ACC112 (cell line): Measurements from ENCODE around the gene BTBD9.

Experiments used
- H2AFZ ChIP-seq: fragments of 200-600 bp; sonication (generic); one replicate; pipeline ENCODE4 v1.6.0; 2017; ENCODE audit warnings: antibody characterized with exemption, low read length; ENCODE audit not compliant: unreplicated experiment
- H3K27ac ChIP-seq: fragments of 200-600 bp; sonication (generic); 2 replicates; pipeline ENCODE4 v1.5.1; 2014; ENCODE audit warnings: low read depth, mild to moderate bottlenecking, antibody characterized with exemption, low read length, moderate library complexity
- H3K27me3 ChIP-seq: fragments of 200-600 bp; sonication (generic); 2 replicates; pipeline ENCODE4 v1.6.1; 2014; ENCODE audit warnings: mild to moderate bottlenecking, antibody characterized with exemption, low read length, moderate library complexity, mixed read lengths; ENCODE audit not compliant: insufficient read depth
- H3K36me3 ChIP-seq: fragments of 200-600 bp; sonication (generic); 2 replicates; pipeline ENCODE4 v1.6.1; 2016; ENCODE audit warnings: mild to moderate bottlenecking, antibody characterized with exemption, low read length, moderate library complexity, mixed read lengths; ENCODE audit not compliant: insufficient read depth
- H3K4me1 ChIP-seq: fragments of 200-600 bp; sonication (generic); one replicate; pipeline ENCODE4 v1.6.1; 2016; ENCODE audit warnings: low read length, mixed read lengths; ENCODE audit not compliant: insufficient read depth, unreplicated experiment, control insufficient read depth
- H3K4me3 ChIP-seq: fragments of 200-600 bp; sonication (generic); 2 replicates; pipeline ENCODE4 v1.5.1; 2014; ENCODE audit warnings: mild to moderate bottlenecking, low read depth, low read length
- H3K79me2 ChIP-seq: fragments of 200-600 bp; sonication (generic); one replicate; pipeline ENCODE4 v1.6.0; 2016; ENCODE audit warnings: low read length; ENCODE audit not compliant: control insufficient read depth, unreplicated experiment, insufficient read depth

The BTBD9 gene

DNA sequence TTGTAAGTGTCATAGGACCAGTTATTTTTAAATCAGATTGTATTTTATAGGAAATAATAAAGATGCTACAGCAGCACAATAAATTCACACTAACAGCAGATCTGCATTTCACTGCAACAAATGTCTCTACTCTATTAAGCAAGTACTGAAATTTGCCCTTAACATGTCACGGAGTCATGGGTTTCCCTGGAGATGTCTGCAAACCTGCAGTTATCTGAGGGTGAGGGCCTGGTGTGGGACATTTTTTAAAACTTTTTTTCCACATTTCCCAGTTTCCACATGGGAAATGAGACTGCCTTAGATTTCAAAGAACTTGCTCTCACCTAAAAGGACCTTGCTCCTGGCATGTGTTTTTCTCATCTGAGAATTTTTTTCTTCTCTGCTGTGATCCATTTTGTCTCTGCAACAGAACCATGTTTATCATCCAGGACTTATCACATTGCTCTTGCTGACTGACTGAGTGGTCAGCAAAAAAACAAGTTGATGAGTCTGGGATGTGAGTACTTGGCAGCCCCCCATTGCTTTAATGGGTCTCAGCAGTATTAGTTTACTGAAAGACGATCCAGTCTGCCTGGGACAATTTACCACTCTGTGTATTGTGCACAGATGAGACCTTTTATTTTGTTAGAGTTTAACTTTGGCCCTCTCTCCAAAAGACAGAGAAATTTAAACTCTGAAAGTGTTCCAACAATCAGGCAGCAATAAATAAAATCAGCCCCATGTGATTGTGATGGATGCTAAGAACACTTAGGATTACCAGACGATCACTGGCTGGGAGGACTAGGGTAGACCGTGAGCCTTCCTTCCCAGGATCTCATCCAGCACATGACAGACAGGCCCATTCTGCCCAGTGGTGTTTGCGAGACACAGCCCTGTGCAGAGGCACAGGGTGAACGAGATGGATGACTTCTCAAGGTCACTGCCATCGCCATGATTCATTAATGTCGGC is 268.8 kb downstream of the BTBD9 start:
- no peak overlapping the region for H3K27ac ChIP-seq
- H3K79me2 ChIP-seq, result no peaks in the 10 kb centered on the region
- no peak overlapping the region for H2AFZ ChIP-seq
- H3K4me1 ChIP-seq, result no peaks in the 10 kb centered on the region
- no peaks in the 10 kb centered on the region for H3K36me3 ChIP-seq
- H3K27me3 ChIP-seq, result no peaks in the 10 kb centered on the region
- H3K4me3 ChIP-seq, result no peak overlapping the region

DNA sequence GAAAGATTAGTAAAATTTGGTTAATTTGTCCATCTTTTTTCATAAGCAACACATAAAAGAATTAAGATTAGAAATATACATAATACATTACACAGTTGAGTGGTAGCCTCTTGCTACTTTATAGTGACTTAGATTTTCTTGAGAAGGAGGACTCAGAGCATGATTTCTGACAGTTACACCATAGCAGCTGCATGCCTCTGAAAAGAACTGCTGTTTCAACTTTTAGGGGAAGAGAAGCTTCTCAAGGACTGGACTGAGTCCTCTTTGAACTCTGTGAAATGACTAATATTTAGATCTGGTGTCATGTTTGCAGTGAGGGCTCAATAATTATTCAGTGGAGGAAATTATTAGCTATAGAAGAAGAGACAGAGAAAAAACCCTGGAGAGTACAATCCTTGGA is 272.5 kb downstream of the BTBD9 start:
- H3K4me1 ChIP-seq, result no peaks in the 10 kb centered on the region
- no peaks in the 10 kb centered on the region for H3K79me2 ChIP-seq
- H3K36me3 ChIP-seq, result no peaks in the 10 kb centered on the region

DNA sequence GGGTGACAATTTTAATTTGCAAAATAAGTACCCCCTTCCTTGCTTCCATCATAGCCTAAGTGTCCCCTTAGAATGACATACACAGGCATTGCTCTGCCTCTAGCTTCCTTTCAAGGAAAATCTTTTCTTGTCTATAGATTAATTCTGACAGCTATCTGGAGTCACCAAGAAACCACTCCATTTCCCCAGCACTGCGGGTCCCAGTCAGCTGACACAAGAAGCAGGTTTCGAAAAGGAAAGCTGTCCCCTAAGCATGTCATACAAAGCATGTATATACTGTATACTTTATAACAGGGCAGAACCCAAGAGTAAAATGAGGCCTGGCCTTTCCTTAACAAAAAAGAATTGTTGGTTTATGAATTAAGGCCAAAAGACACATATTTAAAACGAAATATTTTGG is 273.5 kb downstream of the BTBD9 start:
- Histone ChIP-seq H3K36me3 (no peaks in the 10 kb centered on the region), H3K4me3 (no peak overlapping the region), H3K27me3 (no peaks in the 10 kb centered on the region), H3K4me1 (no peaks in the 10 kb centered on the region), H3K79me2 (no peaks in the 10 kb centered on the region), H2AFZ (no peak overlapping the region), H3K27ac (no peak overlapping the region)

More for the DNA sequence above, 272.5 kb downstream of the BTBD9 start:
- Histone ChIP-seq H2AFZ (no peak overlapping the region), H3K4me3 (no peak overlapping the region), H3K27me3 (no peaks in the 10 kb centered on the region), H3K27ac (no peak overlapping the region)

DNA sequence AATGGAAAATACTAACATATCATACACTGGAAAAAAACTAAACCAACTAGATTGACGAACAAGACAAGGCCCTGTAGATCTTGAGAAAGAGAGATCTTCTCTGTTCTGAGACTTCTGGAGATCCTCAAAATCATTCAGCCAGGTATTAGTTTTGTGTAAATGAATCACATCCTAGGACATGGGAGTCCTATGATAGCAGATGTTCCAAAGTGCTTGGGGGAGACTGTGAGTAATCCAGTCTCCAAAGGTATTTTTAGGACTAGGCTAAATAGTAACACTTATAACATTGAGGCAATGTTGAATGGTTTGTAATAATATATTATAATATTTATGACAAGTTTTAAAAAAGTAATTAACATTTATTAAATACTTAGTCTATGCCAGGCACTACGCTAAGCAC is 275.0 kb downstream of the BTBD9 start:
- Histone ChIP-seq H3K27me3 (no peaks in the 10 kb centered on the region), H3K4me3 (no peak overlapping the region), H3K36me3 (no peaks in the 10 kb centered on the region), H2AFZ (no peak overlapping the region), H3K4me1 (no peaks in the 10 kb centered on the region), H3K79me2 (no peaks in the 10 kb centered on the region), H3K27ac (no peak overlapping the region)

DNA sequence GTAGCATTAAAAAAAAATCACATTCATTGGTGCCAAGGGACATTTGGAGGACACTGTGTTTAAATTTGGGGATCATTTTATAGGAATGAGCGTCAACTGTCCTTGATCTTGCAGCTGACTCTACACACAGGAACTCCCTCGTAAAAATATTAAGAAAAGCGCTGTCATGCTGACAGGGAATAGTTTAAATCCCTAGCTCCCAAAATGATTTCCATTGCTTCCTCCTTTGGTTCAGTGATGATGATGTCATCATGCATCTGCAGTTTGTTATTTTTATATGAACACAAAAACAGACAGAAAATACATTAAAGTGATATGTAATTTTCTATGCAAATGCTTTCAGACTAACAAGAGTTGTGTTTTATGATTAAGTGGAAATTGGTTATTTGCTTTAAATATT is 275.6 kb downstream of the BTBD9 start:
- Histone ChIP-seq H3K27ac (no peak overlapping the region), H3K36me3 (no peaks in the 10 kb centered on the region), H3K4me3 (no peak overlapping the region), H3K4me1 (no peaks in the 10 kb centered on the region), H2AFZ (no peak overlapping the region), H3K27me3 (no peaks in the 10 kb centered on the region), H3K79me2 (no peaks in the 10 kb centered on the region)

DNA sequence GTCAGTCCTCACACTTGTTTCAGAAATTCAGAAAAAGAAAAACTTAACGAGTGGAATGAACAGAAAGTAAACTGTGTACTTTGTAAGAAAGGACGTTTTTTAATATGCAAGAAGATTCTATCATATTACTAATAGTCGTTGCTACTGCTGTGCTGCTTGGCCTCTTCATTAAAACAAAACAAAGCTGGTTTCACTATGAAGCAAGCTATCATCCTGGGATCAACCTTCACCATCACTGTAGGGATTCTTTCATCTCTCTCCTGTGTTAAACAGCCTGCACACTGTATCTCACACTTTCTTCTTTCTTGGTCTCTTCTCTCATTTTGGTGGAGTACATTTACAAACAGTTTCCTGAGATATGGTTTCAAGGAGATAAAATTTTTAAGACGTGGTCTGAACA is 284.2 kb downstream of the BTBD9 start:
- Histone ChIP-seq H3K27me3 (no peaks in the 10 kb centered on the region), H3K4me3 (peak overlapping the region; percentile 54), H3K79me2 (no peaks in the 10 kb centered on the region), H3K36me3 (no peaks in the 10 kb centered on the region), H3K27ac (no peak overlapping the region), H3K4me1 (peaks cover 4% of the 10 kb centered on the region), H2AFZ (peak overlapping the region; percentile 23)

DNA sequence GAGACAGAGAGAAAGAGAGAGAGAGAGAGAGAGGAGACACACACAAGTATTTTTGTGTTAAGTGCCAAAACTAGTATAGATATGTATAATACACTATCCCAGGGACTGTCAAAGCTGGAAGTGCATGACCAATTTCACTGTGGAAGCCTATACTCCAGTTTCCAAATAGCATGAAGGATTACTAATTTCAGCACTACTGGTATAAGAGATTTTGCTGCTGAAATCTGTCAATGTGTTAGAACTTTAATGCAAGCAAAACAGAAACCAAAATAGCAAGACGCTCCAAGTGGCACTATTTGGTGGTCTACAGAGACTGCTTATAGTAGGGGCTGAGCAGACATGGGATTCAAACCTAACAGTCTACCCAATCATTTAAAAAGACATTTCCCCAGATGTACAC is 284.8 kb downstream of the BTBD9 start:
- peaks cover 4% of the 10 kb centered on the region for H3K4me1 ChIP-seq
- no peaks in the 10 kb centered on the region for H3K36me3 ChIP-seq
- no peak overlapping the region for H3K27ac ChIP-seq
- H3K79me2 ChIP-seq, result no peaks in the 10 kb centered on the region
- H2AFZ ChIP-seq, result no peak overlapping the region
- H3K4me3 ChIP-seq, result peak overlapping the region; percentile 54
- H3K27me3 ChIP-seq, result no peaks in the 10 kb centered on the region

DNA sequence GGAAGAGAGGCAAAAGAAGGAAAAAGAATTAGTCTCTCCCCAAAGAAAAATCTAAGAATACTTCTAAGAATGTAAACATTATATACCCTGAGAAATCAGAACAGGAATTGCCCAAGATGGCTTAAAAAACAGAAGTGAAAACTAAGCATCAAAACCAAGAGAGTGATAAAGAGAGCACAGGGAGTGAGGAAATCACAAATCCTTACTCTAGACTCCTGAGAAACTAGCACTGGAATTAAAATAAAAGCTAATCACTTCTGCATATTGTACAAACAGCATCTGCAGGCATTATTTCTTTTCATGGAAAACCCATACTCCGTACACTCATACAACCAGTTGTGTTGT is 285.7 kb downstream of the BTBD9 start:
- Histone ChIP-seq H3K79me2 (no peaks in the 10 kb centered on the region), H2AFZ (no peak overlapping the region), H3K27ac (no peak overlapping the region), H3K27me3 (no peaks in the 10 kb centered on the region), H3K4me1 (peaks cover 4% of the 10 kb centered on the region), H3K4me3 (no peak overlapping the region), H3K36me3 (no peaks in the 10 kb centered on the region)

DNA sequence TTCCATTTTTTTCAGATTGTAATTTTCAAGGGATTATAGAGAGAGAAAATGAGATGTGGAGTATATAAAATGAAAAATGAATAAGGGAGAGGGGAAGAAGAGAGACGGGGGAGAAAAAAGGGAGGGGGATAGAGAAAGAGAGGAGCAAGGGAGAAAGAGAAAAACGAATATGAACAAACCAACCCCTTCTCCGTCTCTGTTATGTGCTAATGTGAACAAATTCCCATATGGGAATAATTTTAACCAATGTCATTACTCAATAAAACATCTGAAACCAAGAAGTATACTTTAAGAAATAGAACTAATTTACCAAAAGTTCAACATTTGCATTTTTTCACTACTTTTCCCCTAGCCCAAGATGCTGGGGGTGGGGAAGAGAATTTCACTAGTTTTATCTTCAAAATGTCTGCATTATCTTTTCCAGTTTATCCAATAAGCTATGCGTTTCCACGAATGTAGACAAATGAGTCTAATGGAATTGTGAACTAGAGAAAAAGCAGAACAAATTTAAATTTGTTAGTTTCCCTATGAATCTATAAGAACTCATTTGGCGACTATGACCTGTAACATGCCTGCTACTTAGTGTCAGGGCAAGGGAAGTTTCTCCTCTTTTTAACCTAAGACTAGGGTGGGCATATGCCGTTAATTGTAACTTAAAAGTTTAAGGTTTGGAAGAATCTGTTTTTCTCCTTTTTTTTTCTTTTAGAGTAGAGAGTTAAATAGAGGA is 286.3 kb downstream of the BTBD9 start:
- H3K4me1 ChIP-seq, result peaks cover 4% of the 10 kb centered on the region
- H3K36me3 ChIP-seq, result no peaks in the 10 kb centered on the region
- H3K4me3 ChIP-seq, result no peak overlapping the region
- H3K27ac ChIP-seq, result no peak overlapping the region
- H2AFZ ChIP-seq, result no peak overlapping the region
- H3K79me2 ChIP-seq, result no peaks in the 10 kb centered on the region
- no peaks in the 10 kb centered on the region for H3K27me3 ChIP-seq

DNA sequence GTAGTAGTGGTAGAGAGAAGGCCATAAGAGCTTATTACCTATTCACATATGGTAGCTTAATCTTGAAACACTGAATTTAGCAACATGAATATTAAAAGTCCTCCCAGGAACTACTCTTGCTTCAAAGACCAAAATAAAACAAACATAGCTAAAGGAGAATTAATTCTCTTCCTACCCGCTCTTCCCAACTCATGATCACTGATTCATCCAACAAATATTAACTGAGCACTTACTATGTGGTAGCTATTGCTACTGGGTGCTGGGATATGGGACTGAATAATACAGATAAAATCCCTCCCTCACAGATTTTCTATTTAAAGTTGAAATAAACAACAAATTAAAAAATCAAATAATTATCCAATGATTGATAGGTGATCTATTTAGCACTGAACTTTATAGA is 287.1 kb downstream of the BTBD9 start:
- peaks cover 4% of the 10 kb centered on the region for H3K4me1 ChIP-seq
- H3K27me3 ChIP-seq, result no peaks in the 10 kb centered on the region
- no peak overlapping the region for H2AFZ ChIP-seq
- H3K4me3 ChIP-seq, result no peak overlapping the region
- H3K27ac ChIP-seq, result no peak overlapping the region
- H3K36me3 ChIP-seq, result no peaks in the 10 kb centered on the region
- H3K79me2 ChIP-seq, result no peaks in the 10 kb centered on the region

DNA sequence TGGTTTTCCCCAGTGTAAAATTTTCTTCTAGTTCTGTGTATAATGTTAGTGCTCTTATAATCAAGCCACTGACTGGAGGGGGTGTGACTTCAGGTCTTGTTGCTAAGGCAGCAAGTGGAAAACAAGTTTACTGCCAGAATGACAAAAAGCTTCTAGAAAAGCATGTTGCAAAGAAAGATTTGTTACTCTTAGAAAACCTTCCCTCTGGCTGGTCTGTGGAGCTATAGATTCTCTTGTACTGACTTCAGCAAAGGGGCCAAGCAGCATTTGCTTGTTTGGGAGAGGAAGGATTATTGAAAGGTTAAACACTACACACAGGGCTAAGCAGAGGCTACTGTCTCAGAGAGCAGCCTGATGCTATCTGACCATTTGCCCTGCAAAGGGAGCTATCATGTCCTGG is 288.8 kb downstream of the BTBD9 start:
- H3K4me1 ChIP-seq, result peaks cover 8% of the 10 kb centered on the region
- H2AFZ ChIP-seq, result no peak overlapping the region
- no peak overlapping the region for H3K27ac ChIP-seq
- no peak overlapping the region for H3K4me3 ChIP-seq
- no peaks in the 10 kb centered on the region for H3K36me3 ChIP-seq
- no peaks in the 10 kb centered on the region for H3K79me2 ChIP-seq
- H3K27me3 ChIP-seq, result no peaks in the 10 kb centered on the region
